GM23338 (cell line): ENCODE results near the gene B4GALT5. TPM values are rescaled to one million over a fixed set of nuclear protein-coding genes. Genes with fewer than 3 reads are reported as not detected.
"Not testable (repeated sequence)": the region's sequence is repeated elsewhere in the genome, so short reads cannot be mapped to it uniquely, and the experiment has no call there.

Experiments
- ATAC-seq: fragments of 200-7000 bp; cut with Tn5 transposase; 3 replicates; pipeline ENCODE4 v1.9.1; 2020
- DNase-seq: peaks from one replicate; pipeline ENCODE4 v3.0.0-alpha.2; 2015; ENCODE audit warnings: low spot score
- H2AFZ ChIP-seq: fragments of 200-600 bp; sonication (generic); 2 replicates; pipeline ENCODE4 v1.8.0; 2016; ENCODE audit warnings: antibody characterized with exemption, mild to moderate bottlenecking, moderate library complexity
- H3F3A ChIP-seq: fragments of 200-600 bp; sonication (generic); replicated peaks from 2 replicates; pipeline ENCODE4 v1.8.0; 2017; ENCODE audit warnings: antibody characterized with exemption, mixed run types, low read depth
- H3K27ac ChIP-seq: fragments of 200-600 bp; sonication (generic); 2 replicates; pipeline ENCODE4 v1.6.1; 2016; ENCODE audit warnings: low read depth
- H3K27me3 ChIP-seq: fragments of 200-600 bp; sonication (generic); 2 replicates; pipeline ENCODE4 v1.8.0; 2016; ENCODE audit warnings: mild to moderate bottlenecking, mixed run types, moderate library complexity; ENCODE audit not compliant: insufficient read depth
- H3K36me3 ChIP-seq: fragments of 200-600 bp; sonication (generic); 2 replicates; pipeline ENCODE4 v1.8.0; 2016; ENCODE audit warnings: mild to moderate bottlenecking; ENCODE audit not compliant: insufficient read depth
- H3K4me1 ChIP-seq: fragments of 200-600 bp; sonication (generic); 2 replicates; pipeline ENCODE4 v1.8.0; 2016; ENCODE audit warnings: mild to moderate bottlenecking, moderate library complexity; ENCODE audit not compliant: insufficient read depth
- H3K4me2 ChIP-seq: fragments of 200-600 bp; sonication (generic); 2 replicates; pipeline ENCODE4 v1.7.1; 2017; ENCODE audit warnings: mixed run types
- H3K4me3 ChIP-seq: fragments of 200-600 bp; sonication (generic); 2 replicates; pipeline ENCODE4 v1.6.1; 2016; ENCODE audit warnings: mixed run types
- H3K79me2 ChIP-seq: fragments of 200-600 bp; sonication (generic); replicated peaks from 2 replicates; pipeline ENCODE4 v1.8.0; 2017; ENCODE audit warnings: mild to moderate bottlenecking; ENCODE audit not compliant: insufficient read depth
- H3K9me2 ChIP-seq: fragments of 200-600 bp; sonication (generic); 2 replicates; pipeline ENCODE4 v1.8.0; 2017; ENCODE audit not compliant: insufficient read depth
- H4K20me1 ChIP-seq: fragments of 200-600 bp; sonication (generic); replicated peaks from 2 replicates; pipeline ENCODE4 v1.8.0; 2017; ENCODE audit warnings: mild to moderate bottlenecking; ENCODE audit not compliant: insufficient read depth
- H3K27ac Mint-ChIP-seq: 2 replicates; pipeline ENCODE4 v1.8.0; 2020; ENCODE audit warnings: inconsistent platforms, mild to moderate bottlenecking, moderate library complexity, mixed read lengths
- H3K27me3 Mint-ChIP-seq: 3 replicates; pipeline ENCODE4 v1.8.0; 2022; ENCODE audit warnings: low read depth, mild to moderate bottlenecking, moderate library complexity, mixed read lengths, inconsistent platforms; ENCODE audit not compliant: insufficient read depth, poor library complexity
- H3K36me3 Mint-ChIP-seq: 3 replicates; pipeline ENCODE4 v1.8.0; 2021; ENCODE audit warnings: low read depth, mild to moderate bottlenecking, inconsistent platforms, moderate library complexity, mixed read lengths
- H3K4me1 Mint-ChIP-seq: 3 replicates; pipeline ENCODE4 v1.8.0; 2020; ENCODE audit warnings: mild to moderate bottlenecking, inconsistent platforms, mixed read lengths
- H3K4me3 Mint-ChIP-seq: 3 replicates; pipeline ENCODE4 v1.8.0; 2021; ENCODE audit warnings: moderate library complexity, mild to moderate bottlenecking, inconsistent platforms, mixed read lengths
- H3K9me3 Mint-ChIP-seq: 3 replicates; pipeline ENCODE4 v1.8.0; 2020; ENCODE audit warnings: moderate library complexity, mild to moderate bottlenecking, inconsistent platforms, mixed read lengths
- CREB1 ChIP-seq: fragments of 250-450 bp; sonication (Bioruptor Pico); IDR thresholded peaks from 2 replicates; pipeline ENCODE4 v1.5.0; 2020; ENCODE audit warnings: low read depth, mild to moderate bottlenecking, moderate library complexity
- EZH2 ChIP-seq: fragments of 200-600 bp; sonication (generic); IDR thresholded peaks from one replicate; pipeline ENCODE4 v1.8.0; 2017; ENCODE audit warnings: antibody characterized with exemption, mild to moderate bottlenecking, low read depth; ENCODE audit not compliant: unreplicated experiment
- EZH2phosphoT487 ChIP-seq: fragments of 200-600 bp; sonication (generic); IDR thresholded peaks from one replicate; pipeline ENCODE4 v1.8.1; 2018; ENCODE audit warnings: antibody characterized with exemption; ENCODE audit not compliant: unreplicated experiment
- JUNB ChIP-seq: IDR thresholded peaks from one replicate; pipeline ENCODE4 v1.6.1; 2016; ENCODE audit warnings: antibody characterized with exemption; ENCODE audit not compliant: unreplicated experiment
- NANOG ChIP-seq: IDR thresholded peaks from 2 replicates; pipeline ENCODE4 v1.6.1; 2016; ENCODE audit warnings: antibody characterized with exemption, borderline replicate concordance
- POLR2AphosphoS5 ChIP-seq: IDR thresholded peaks from 2 replicates; pipeline ENCODE4 v1.6.1; 2016; ENCODE audit warnings: antibody characterized with exemption, low read depth
- STAT1 ChIP-seq: IDR thresholded peaks from one replicate; pipeline ENCODE4 v1.6.1; 2016; ENCODE audit warnings: antibody characterized with exemption; ENCODE audit not compliant: unreplicated experiment
- ZNF114 ChIP-seq: fragments of 250-450 bp; sonication (Bioruptor Pico); IDR thresholded peaks from 2 replicates; pipeline ENCODE4 v1.5.0; 2020; ENCODE audit warnings: mild to moderate bottlenecking, moderate library complexity
- polyA plus RNA-seq: library from polyadenylated mRNA; unstranded; fragments of >200 nt; fragmentation: Nextera tagmentation; extraction: Ambion mirVana; gene quantifications from 2 replicates; pipeline ENCODE4 v1.2.1, GENCODE V29; 2016
- total RNA-seq: library from RNA; depleted of rRNA; stranded (reverse); fragments of >200 nt; shearing (Covaris generic); gene quantifications from 2 replicates; pipeline ENCODE4 v1.2.3, GENCODE V29; 2014
- TF ChIP-seq, protein P1 (sequence below), 2 experiments: fragments of 200-600 bp in 1 of 2; sonication (generic) in 1 of 2; conservative IDR thresholded peaks; 2 replicates each; pipeline versions ENCODE4 v1.5.1 to v1.6.1; 2016 to 2017; ENCODE audit warnings: antibody characterized with exemption in 2 of 2, low read depth in 2 of 2, mild to moderate bottlenecking in 2 of 2, moderate library complexity in 1 of 2
- TF ChIP-seq, protein P2 (sequence below): IDR thresholded peaks from one replicate; pipeline ENCODE4 v1.6.1; 2018; ENCODE audit warnings: antibody characterized with exemption; ENCODE audit not compliant: unreplicated experiment

B4GALT5 gene
- total and polyA plus RNA-seq, 2 experiments from 2014 or later = 19.1 to 50.3 TPM

GRCh38 chr20:49615401-49616153 is 98.1 kb downstream of the B4GALT5 start:
- Mint-ChIP-seq H3K36me3 (no peaks in the 10 kb centered on the region), H3K4me3 (no peak overlapping the region), H3K9me3 (peaks cover under 1% of the 10 kb centered on the region; the same call in 1 of the 3 replicates), H3K4me1 (peaks cover 4% of the 10 kb centered on the region; the same call in 2 of the 3 replicates), H3K27ac (no peak overlapping the region), H3K27me3 (peaks cover 9% of the 10 kb centered on the region)
- no peaks in the 10 kb centered on the region for H4K20me1 ChIP-seq
- no peaks in the 10 kb centered on the region for H3K27me3 ChIP-seq
- no peak overlapping the region for H3K4me3 ChIP-seq
- no peaks in the 10 kb centered on the region for H3F3A ChIP-seq
- DNase-seq = no peak
- H3K27ac ChIP-seq = no peak overlapping the region
- H3K9me2 ChIP-seq = peaks cover 10% of the 10 kb centered on the region
- no peak overlapping the region for H3K4me2 ChIP-seq
- no peaks in the 10 kb centered on the region for H3K79me2 ChIP-seq
- H2AFZ ChIP-seq = no peak overlapping the region
- no peaks in the 10 kb centered on the region for H3K36me3 ChIP-seq
- no peaks in the 10 kb centered on the region; the same call in 1 of the 2 replicates for H3K4me1 ChIP-seq
- TF ChIP-seq, protein P1, sequence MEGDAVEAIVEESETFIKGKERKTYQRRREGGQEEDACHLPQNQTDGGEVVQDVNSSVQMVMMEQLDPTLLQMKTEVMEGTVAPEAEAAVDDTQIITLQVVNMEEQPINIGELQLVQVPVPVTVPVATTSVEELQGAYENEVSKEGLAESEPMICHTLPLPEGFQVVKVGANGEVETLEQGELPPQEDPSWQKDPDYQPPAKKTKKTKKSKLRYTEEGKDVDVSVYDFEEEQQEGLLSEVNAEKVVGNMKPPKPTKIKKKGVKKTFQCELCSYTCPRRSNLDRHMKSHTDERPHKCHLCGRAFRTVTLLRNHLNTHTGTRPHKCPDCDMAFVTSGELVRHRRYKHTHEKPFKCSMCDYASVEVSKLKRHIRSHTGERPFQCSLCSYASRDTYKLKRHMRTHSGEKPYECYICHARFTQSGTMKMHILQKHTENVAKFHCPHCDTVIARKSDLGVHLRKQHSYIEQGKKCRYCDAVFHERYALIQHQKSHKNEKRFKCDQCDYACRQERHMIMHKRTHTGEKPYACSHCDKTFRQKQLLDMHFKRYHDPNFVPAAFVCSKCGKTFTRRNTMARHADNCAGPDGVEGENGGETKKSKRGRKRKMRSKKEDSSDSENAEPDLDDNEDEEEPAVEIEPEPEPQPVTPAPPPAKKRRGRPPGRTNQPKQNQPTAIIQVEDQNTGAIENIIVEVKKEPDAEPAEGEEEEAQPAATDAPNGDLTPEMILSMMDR (conservative IDR thresholded peaks at IDR 0.05; ENCODE audit: low read depth in 2 of 2) = no peak
- TF ChIP-seq EZH2phosphoT487 = no peak
- TF ChIP-seq STAT1 = no peak
- no peak for TF ChIP-seq POLR2AphosphoS5
- no peak for TF ChIP-seq CREB1 (CRISPR knock-in tag)
- no peak for TF ChIP-seq JUNB
- no peak for ATAC-seq

GRCh38 chr20:49615051-49615400 is 98.7 kb downstream of the B4GALT5 start:
- not testable (repeated sequence) for H3K27me3 Mint-ChIP-seq, H3K4me2 ChIP-seq

DNA sequence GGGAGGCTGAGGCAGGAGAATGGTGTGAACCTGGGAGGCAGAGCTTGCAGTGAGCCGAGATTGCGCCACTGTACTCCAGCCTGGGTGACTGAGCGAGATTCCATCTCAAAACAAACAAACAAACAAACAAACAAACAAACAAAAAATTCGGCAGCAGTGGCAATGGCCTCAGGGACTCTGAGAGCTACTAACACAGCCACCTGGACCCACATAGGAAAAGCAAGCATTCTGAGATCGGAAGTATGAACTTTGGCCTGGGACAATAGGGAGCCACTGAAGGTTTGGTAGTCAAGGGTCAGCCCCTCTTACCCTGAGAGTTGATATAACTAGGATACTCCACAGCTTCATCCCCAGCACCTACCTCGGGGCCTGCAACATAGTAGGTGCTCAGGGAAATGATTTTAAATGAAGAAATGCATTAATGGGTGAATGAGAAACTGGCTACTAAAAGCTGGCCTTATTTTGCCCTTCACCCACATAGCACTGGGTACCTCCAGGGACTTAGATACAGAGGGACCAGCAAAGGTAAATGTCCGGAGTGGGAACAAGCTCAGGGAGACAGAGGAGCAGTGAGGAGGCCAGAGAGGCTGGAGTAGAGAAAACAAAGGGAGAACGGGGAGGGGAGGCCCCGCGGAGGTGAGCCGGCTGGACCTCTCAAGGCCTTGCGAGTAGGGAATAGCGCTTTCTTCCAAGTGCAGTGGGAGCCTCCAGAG is 99.2 kb downstream of the B4GALT5 start:
- H3K79me2 ChIP-seq = no peaks in the 10 kb centered on the region
- no peak overlapping the region for H3K4me3 Mint-ChIP-seq
- no peaks in the 10 kb centered on the region for H3K27me3 ChIP-seq
- peaks cover 5% of the 10 kb centered on the region; the same call in 2 of the 3 replicates for H3K4me1 Mint-ChIP-seq
- ATAC-seq (no peak), DNase-seq (no peak)
- no peaks in the 10 kb centered on the region for H3K36me3 ChIP-seq
- no peaks in the 10 kb centered on the region for H4K20me1 ChIP-seq
- H3F3A ChIP-seq = no peaks in the 10 kb centered on the region
- peak overlapping the region; percentile 81; the same call in 1 of the 2 replicates for H3K27ac Mint-ChIP-seq
- H3K4me3 ChIP-seq = no peak overlapping the region
- H3K9me2 ChIP-seq = peaks cover 10% of the 10 kb centered on the region
- no peak overlapping the region for H3K4me2 ChIP-seq
- H3K27ac ChIP-seq = no peak overlapping the region
- H3K4me1 ChIP-seq = no peaks in the 10 kb centered on the region; the same call in 1 of the 2 replicates
- no peaks in the 10 kb centered on the region for H3K36me3 Mint-ChIP-seq
- H3K27me3 Mint-ChIP-seq = peaks cover 9% of the 10 kb centered on the region
- no peak for TF ChIP-seq POLR2AphosphoS5
- no peak for TF ChIP-seq ZNF114 (CRISPR knock-in tag)
- TF ChIP-seq JUNB = no peak
- TF ChIP-seq, protein P1 (conservative IDR thresholded peaks at IDR 0.05; ENCODE audit: low read depth in 2 of 2) = no peak
- no peak for TF ChIP-seq STAT1
- TF ChIP-seq EZH2 = no peak
- TF ChIP-seq, protein P2, sequence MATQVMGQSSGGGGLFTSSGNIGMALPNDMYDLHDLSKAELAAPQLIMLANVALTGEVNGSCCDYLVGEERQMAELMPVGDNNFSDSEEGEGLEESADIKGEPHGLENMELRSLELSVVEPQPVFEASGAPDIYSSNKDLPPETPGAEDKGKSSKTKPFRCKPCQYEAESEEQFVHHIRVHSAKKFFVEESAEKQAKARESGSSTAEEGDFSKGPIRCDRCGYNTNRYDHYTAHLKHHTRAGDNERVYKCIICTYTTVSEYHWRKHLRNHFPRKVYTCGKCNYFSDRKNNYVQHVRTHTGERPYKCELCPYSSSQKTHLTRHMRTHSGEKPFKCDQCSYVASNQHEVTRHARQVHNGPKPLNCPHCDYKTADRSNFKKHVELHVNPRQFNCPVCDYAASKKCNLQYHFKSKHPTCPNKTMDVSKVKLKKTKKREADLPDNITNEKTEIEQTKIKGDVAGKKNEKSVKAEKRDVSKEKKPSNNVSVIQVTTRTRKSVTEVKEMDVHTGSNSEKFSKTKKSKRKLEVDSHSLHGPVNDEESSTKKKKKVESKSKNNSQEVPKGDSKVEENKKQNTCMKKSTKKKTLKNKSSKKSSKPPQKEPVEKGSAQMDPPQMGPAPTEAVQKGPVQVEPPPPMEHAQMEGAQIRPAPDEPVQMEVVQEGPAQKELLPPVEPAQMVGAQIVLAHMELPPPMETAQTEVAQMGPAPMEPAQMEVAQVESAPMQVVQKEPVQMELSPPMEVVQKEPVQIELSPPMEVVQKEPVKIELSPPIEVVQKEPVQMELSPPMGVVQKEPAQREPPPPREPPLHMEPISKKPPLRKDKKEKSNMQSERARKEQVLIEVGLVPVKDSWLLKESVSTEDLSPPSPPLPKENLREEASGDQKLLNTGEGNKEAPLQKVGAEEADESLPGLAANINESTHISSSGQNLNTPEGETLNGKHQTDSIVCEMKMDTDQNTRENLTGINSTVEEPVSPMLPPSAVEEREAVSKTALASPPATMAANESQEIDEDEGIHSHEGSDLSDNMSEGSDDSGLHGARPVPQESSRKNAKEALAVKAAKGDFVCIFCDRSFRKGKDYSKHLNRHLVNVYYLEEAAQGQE = no peak
- TF ChIP-seq NANOG = no peak
- H3K9me3 Mint-ChIP-seq = no peaks in the 10 kb centered on the region
- H2AFZ ChIP-seq = no peak overlapping the region

More at GRCh38 chr20:49615051-49615400, 98.7 kb downstream of the B4GALT5 start:
- not testable (repeated sequence) for H3K27ac ChIP-seq, DNase-seq, H3F3A ChIP-seq, H3K36me3 ChIP-seq, H3K9me2 ChIP-seq, H3K27ac Mint-ChIP-seq, ATAC-seq, H3K9me3 Mint-ChIP-seq, H4K20me1 ChIP-seq, H3K4me3 ChIP-seq, H3K79me2 ChIP-seq, H3K4me1 ChIP-seq, H3K27me3 ChIP-seq, H2AFZ ChIP-seq, H3K4me1 Mint-ChIP-seq, H3K36me3 Mint-ChIP-seq, H3K4me3 Mint-ChIP-seq
